Parathyroid adenoma (tissue), 2 donors: ENCODE results near the gene GIGYF1.

Experiments used
- H2AFZ ChIP-seq: fragments of 300-600 bp; sonication (generic); one replicate; pipeline ENCODE4 v1.7.0; 2017; ENCODE audit warnings: antibody characterized with exemption, mild to moderate bottlenecking
- H3K27ac ChIP-seq: fragments of 300-600 bp; sonication (generic); one replicate; pipeline ENCODE4 v1.7.0; 2017
- H3K27me3 ChIP-seq: fragments of 300-600 bp; sonication (generic); one replicate; pipeline ENCODE4 v1.7.0; 2017; ENCODE audit warnings: low read length; ENCODE audit not compliant: control insufficient read depth, insufficient read depth
- H3K36me3 ChIP-seq: fragments of 300-600 bp; sonication (generic); one replicate; pipeline ENCODE4 v1.7.0; 2017; ENCODE audit warnings: low read length; ENCODE audit not compliant: control insufficient read depth, insufficient read depth
- H3K4me1 ChIP-seq: fragments of 300-600 bp; sonication (generic); one replicate; pipeline ENCODE4 v1.7.0; 2017; ENCODE audit warnings: control low read depth
- H3K4me2 ChIP-seq: fragments of 300-600 bp; sonication (generic); one replicate; pipeline ENCODE4 v1.7.0; 2017; ENCODE audit warnings: low read length
- H3K4me3 ChIP-seq: fragments of 300-600 bp; sonication (generic); one replicate; pipeline ENCODE4 v1.7.0; 2017; ENCODE audit warnings: low read depth, low read length
- H3K79me2 ChIP-seq: fragments of 300-600 bp; sonication (generic); one replicate; pipeline ENCODE4 v1.7.0; 2017; ENCODE audit warnings: control low read depth
- H3K9ac ChIP-seq: fragments of 300-600 bp; sonication (generic); one replicate; pipeline ENCODE4 v1.7.0; 2017; ENCODE audit warnings: mild to moderate bottlenecking
- H3K9me3 ChIP-seq: fragments of 300-600 bp; sonication (generic); one replicate; pipeline ENCODE4 v1.7.0; 2017; ENCODE audit warnings: low read length; ENCODE audit not compliant: control insufficient read depth
- TF ChIP-seq, protein P1 (sequence below): fragments of 300-600 bp; sonication (generic); IDR thresholded peaks from one replicate; pipeline ENCODE4 v1.7.0; 2017; ENCODE audit warnings: antibody characterized with exemption, mild to moderate bottlenecking
- donor health status: primary hyperparathyroidism.

GIGYF1 gene

DNA sequence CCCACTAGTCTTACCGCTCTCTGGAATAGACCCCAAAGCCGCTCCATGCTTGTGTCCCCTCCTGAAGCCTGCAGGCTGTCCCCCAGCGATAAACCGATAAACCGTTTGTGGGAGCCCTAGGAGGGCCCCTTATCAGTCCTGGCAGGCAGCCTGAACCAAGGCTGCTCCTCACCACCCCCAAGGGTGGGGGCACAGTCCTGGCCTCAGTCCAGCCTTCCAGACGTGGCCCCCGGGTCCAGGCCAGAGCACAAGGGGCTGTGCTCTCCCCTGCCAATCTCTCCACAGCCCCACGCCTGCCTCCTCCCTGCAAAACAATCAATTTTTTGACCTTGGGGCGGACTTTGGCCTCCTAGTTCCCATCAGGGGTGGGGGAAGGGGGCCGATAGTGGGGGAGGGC lies 52.6 kb downstream of the GIGYF1 start, which contains the start of gene TFR2:
Gene TFR2, minus strand, starts transcription at position 90 of the 397 bp plus-strand sequence. Its CDS starts 43 bp downstream, at position 47.
- Histone ChIP-seq H3K27me3 (no peaks in the 10 kb centered on the region), H3K4me3 (no peak within 1 kb of the TSS), H3K4me1 (no peaks in the 10 kb centered on the region), H3K4me2 (no peak within 1 kb of the TSS), H3K27ac (no peak within 1 kb of the TSS), H3K9me3 (no peaks in the 10 kb centered on the region), H3K36me3 (no peaks in the 10 kb centered on the region), H3K9ac (no peak within 1 kb of the TSS), H3K79me2 (no peaks in the 10 kb centered on the region), H2AFZ (no peak within 1 kb of the TSS)
- TF ChIP-seq, protein P1, sequence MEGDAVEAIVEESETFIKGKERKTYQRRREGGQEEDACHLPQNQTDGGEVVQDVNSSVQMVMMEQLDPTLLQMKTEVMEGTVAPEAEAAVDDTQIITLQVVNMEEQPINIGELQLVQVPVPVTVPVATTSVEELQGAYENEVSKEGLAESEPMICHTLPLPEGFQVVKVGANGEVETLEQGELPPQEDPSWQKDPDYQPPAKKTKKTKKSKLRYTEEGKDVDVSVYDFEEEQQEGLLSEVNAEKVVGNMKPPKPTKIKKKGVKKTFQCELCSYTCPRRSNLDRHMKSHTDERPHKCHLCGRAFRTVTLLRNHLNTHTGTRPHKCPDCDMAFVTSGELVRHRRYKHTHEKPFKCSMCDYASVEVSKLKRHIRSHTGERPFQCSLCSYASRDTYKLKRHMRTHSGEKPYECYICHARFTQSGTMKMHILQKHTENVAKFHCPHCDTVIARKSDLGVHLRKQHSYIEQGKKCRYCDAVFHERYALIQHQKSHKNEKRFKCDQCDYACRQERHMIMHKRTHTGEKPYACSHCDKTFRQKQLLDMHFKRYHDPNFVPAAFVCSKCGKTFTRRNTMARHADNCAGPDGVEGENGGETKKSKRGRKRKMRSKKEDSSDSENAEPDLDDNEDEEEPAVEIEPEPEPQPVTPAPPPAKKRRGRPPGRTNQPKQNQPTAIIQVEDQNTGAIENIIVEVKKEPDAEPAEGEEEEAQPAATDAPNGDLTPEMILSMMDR: no peak

DNA sequence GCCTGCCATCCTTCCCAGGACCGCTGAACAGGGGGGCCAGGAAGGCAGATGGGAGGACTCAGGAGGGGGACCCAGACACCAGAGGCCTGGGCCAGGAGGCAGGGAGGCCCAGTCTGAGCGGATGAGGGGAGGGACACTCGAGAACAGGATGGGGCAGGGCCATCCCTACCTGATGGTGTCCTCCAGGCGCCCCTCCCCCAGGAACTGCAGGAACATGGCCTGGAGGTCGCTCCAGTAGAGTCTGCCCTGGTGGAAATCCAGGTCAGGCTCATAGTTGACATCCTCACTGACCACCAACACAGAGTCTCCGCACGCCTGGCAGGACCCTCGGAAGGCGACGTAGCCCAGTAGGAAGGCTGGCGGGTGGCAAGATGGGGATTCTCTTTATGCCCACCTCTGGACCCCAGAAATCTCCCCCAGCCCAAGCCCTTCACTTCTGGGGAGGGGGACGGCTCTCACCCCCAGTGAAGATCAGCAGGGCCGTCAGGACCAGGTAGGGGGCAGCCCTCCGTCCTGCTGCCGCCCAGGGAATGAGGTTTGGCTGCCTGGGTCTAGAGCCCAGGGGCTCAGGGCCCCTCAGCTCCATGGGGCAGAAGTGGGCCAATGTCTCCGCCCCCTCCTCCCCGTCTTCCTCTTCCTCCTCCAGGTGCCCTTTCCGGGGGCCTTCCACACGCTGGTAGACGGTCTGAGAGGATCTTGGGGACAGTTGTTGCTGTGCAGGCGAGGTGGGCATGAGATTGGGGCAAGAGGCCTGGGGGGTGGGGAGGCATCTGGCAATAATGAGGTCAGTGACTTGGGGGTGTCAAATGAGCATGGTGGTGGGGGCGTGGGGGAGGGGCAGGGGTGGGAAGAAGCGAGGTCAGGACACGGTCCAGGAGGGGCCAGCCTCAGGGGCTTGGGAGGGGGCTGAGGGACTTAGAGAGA lies 53.3 kb downstream of the GIGYF1 start:
- Histone ChIP-seq H3K36me3 (no peaks in the 10 kb centered on the region), H3K27me3 (no peaks in the 10 kb centered on the region), H3K27ac (no peak overlapping the region), H3K9ac (no peak overlapping the region), H3K9me3 (no peaks in the 10 kb centered on the region), H2AFZ (no peak overlapping the region), H3K4me1 (no peaks in the 10 kb centered on the region), H3K79me2 (no peaks in the 10 kb centered on the region), H3K4me3 (no peak overlapping the region), H3K4me2 (no peak overlapping the region)
- TF ChIP-seq, protein P1: no peak

DNA sequence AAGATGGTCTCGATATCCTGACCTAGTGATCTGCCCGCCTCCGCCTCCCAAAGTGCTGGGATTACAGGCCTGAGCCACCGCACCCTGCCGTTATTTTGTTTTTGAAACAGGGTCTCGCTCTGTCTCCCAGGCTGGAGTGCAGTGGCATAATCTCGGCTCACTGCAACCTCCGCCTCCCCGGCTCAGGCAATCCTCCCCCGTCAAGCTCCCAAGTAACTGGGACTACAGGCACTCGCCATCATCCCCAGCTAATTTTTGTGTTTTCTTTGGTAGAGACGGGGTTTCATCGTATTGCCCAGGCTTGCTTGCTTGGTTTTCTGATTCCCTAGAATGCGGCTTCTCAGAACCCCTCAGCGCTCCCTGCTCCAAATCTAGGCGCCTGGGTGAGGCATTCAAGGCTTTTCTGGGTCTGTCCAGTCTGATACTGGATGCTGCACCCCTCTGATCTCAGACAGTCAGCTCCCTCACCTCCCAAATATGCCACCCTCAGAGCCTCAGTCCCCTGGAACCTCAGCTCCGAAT lies 54.0 kb downstream of the GIGYF1 start:
- no peak overlapping the region for H3K4me2 ChIP-seq
- H3K79me2 ChIP-seq: no peaks in the 10 kb centered on the region
- TF ChIP-seq, protein P1: no peak
- no peak overlapping the region for H3K27ac ChIP-seq
- H3K27me3 ChIP-seq: no peaks in the 10 kb centered on the region
- H3K9ac ChIP-seq: no peak overlapping the region
- H3K36me3 ChIP-seq: no peaks in the 10 kb centered on the region
- H3K9me3 ChIP-seq: no peaks in the 10 kb centered on the region
- no peaks in the 10 kb centered on the region for H3K4me1 ChIP-seq
- no peak overlapping the region for H2AFZ ChIP-seq
- no peak overlapping the region for H3K4me3 ChIP-seq

DNA sequence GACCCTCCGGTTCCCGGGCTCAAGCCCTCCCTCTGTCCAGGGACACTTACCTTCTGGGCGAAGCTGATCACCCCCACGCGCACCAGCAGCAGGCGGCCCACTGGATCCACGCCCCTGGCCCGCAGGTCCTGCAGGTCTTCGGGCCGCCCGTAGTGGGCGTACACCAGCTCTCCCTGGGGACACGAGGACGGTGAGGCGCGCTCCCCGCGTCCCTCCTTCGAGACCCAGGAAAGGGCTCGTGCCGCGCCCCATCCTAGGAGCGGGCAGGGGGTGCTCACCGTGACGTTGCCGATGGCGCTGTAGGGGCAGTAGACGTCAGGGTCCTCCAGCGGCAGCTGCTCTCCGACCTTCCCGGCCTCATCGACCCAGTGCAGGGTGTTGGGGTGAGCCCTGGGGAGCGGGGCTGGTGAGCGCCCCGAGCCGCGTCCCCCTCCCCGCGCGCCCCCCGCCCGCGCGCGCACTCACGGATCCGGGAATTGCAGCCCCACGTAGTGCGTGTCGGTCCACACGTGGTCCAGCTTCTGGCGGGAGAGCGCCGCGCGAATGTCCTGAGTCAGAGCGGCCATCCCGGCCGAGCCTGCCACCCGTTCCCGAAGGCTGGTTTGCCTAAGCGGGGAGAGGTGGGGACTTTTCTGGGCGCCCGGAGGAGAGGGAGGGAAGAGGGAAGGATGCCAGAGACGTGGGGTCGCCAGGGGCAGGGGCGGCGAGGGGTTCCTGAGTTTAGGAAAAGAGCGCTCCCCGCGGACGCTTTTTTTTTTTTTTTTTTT lies 60.9 kb downstream of the GIGYF1 start:
- no peak overlapping the region for H3K9ac ChIP-seq
- no peaks in the 10 kb centered on the region for H3K27me3 ChIP-seq
- H3K4me1 ChIP-seq: no peaks in the 10 kb centered on the region
- TF ChIP-seq, protein P1: peak; percentile 38
- peak overlapping the region; percentile 55 for H3K4me3 ChIP-seq
- H3K4me2 ChIP-seq: peak overlapping the region; percentile 84
- H3K9me3 ChIP-seq: no peaks in the 10 kb centered on the region
- H2AFZ ChIP-seq: peak overlapping the region; percentile 5
- no peak overlapping the region for H3K27ac ChIP-seq
- H3K36me3 ChIP-seq: no peaks in the 10 kb centered on the region
- H3K79me2 ChIP-seq: no peaks in the 10 kb centered on the region
